Right lobe of liver (tissue), 4 donors: ENCODE data around the gene CPLX3.

ENCODE experiments used
- POLR2A ChIP-seq: fragments of 450-650 bp; IDR thresholded peaks from one replicate; pipeline ENCODE4 v1.6.1; 2017; ENCODE audit warnings: antibody characterized with exemption, mild to moderate bottlenecking
- TF ChIP-seq, protein P1 (sequence below), 4 donors: fragments of 200-600 bp in 3 of 4; fragments of 450-650 bp in 1 of 4; IDR thresholded peaks; one replicate each; pipeline versions ENCODE4 v1.5.1 to v1.8.0; 2016 to 2022; ENCODE audit warnings: antibody characterized with exemption in 4 of 4, mild to moderate bottlenecking in 2 of 4
- donor health status: DM: no; HTN: no; CAD: no.
- donor health status: DM: no; HTN: no; CAD: no.
- donor health status: DM: no; HTN: yes; CAD: no.

GRCh38 chr15:74794970-74795349 is 31.5 kb upstream of the CPLX3 start:
- TF ChIP-seq, protein P1, sequence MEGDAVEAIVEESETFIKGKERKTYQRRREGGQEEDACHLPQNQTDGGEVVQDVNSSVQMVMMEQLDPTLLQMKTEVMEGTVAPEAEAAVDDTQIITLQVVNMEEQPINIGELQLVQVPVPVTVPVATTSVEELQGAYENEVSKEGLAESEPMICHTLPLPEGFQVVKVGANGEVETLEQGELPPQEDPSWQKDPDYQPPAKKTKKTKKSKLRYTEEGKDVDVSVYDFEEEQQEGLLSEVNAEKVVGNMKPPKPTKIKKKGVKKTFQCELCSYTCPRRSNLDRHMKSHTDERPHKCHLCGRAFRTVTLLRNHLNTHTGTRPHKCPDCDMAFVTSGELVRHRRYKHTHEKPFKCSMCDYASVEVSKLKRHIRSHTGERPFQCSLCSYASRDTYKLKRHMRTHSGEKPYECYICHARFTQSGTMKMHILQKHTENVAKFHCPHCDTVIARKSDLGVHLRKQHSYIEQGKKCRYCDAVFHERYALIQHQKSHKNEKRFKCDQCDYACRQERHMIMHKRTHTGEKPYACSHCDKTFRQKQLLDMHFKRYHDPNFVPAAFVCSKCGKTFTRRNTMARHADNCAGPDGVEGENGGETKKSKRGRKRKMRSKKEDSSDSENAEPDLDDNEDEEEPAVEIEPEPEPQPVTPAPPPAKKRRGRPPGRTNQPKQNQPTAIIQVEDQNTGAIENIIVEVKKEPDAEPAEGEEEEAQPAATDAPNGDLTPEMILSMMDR (IDR thresholded peaks at IDR 0.05): no peak
- TF ChIP-seq POLR2A: no peak
